Kasumi-1 (cell line): ENCODE data around the gene ATG9A.
"Not testable (repeated sequence)": the region's sequence is repeated elsewhere in the genome, so short reads cannot be mapped to it uniquely, and the experiment has no call there.

ENCODE experiments used
- DNase-seq, 2 experiments: peaks; one replicate each; lab custom pipeline; 2025; lab: John Stamatoyannopoulos, UW

Gene ATG9A

GRCh38 chr2:219229305-219230058 is at the start of gene ATG9A, which contains the start of gene ANKZF1:
TSS of gene ATG9A (minus strand) at chr2:219229636. CDS start at chr2:219228024, 1,612 bp downstream.
TSS of gene ANKZF1 (plus strand) at chr2:219229806. CDS start at chr2:219230258, 452 bp downstream.
- DNase-seq, result peak; percentile 87 to 90

GRCh38 chr2:219278655-219279150 is 49.3 kb upstream of the ATG9A start:
- no peak for DNase-seq

- DNase-seq, result peak; percentile 26 to 48
Observed at GRCh38 chr2:219277703-219278654, 48.5 kb upstream of the ATG9A start.

- no peak for DNase-seq
Observed at GRCh38 chr2:219274361-219274921, 45.0 kb upstream of the ATG9A start.

GRCh38 chr2:219273937-219274336 is 44.5 kb upstream of the ATG9A start:
- DNase-seq, result no peak

GRCh38 chr2:219272995-219273394 is 43.6 kb upstream of the ATG9A start:
- no peak for DNase-seq

- no peak for DNase-seq
Observed at GRCh38 chr2:219272356-219272755, 42.9 kb upstream of the ATG9A start.

- DNase-seq, result no peak
Observed at GRCh38 chr2:219271021-219271420, 41.6 kb upstream of the ATG9A start.

GRCh38 chr2:219270055-219270372 is 40.6 kb upstream of the ATG9A start:
- no peak for DNase-seq

GRCh38 chr2:219269362-219270054 is 40.1 kb upstream of the ATG9A start:
- DNase-seq, result no peak

- DNase-seq, result no peak
Observed at GRCh38 chr2:219268294-219268693, 38.9 kb upstream of the ATG9A start.

- DNase-seq, result no peak
Observed at GRCh38 chr2:219266886-219267285, 37.5 kb upstream of the ATG9A start.

- no peak for DNase-seq
Observed at GRCh38 chr2:219266232-219266631, 36.8 kb upstream of the ATG9A start.

GRCh38 chr2:219261024-219261855 is 31.8 kb upstream of the ATG9A start:
- DNase-seq, result no peak

GRCh38 chr2:219258942-219259341 is 29.5 kb upstream of the ATG9A start:
- not testable (repeated sequence) for DNase-seq

- DNase-seq, result peak in 1 of 2 experiments; percentile 3
Observed at GRCh38 chr2:219254590-219255201, 25.3 kb upstream of the ATG9A start.

GRCh38 chr2:219253753-219254589 is 24.5 kb upstream of the ATG9A start, which contains the start of gene TUBA4A:
TSS of gene TUBA4A (minus strand) at chr2:219253918. CDS start at chr2:219253858, 60 bp downstream.
- peak; percentile 2 to 9 for DNase-seq

- DNase-seq, result peak in 1 of 2 experiments; percentile 1
Observed at GRCh38 chr2:219252900-219253752, 23.7 kb upstream of the ATG9A start, which contains the start of gene TUBA4B. TSS of gene TUBA4B (plus strand) at chr2:219253243. CDS start at chr2:219253408, 165 bp downstream.
